ENCODE results near the gene LAMC2. TPM values are rescaled to one million over a fixed set of nuclear protein-coding genes. Genes with fewer than 3 reads are reported as not detected.

LAMC2 gene
- total RNA-seq, 5 donors from 2014 or later (not counting 1 experiment from before 2014, with no cell fraction given), result 0.03 to 0.15 (median 0.09) TPM; not detected in 2

- H3K9me3 ChIP-seq, result no peaks in the 10 kb centered on the region
- H3K4me1 ChIP-seq (ENCODE audit: control insufficient read depth in 1 of 2, extremely low read depth in 1 of 2, insufficient read depth in 2 of 2, low read length in 2 of 2), result peaks cover 7 to 14% of the 10 kb centered on the region in 2 experiments
- H3K4me3 ChIP-seq (ENCODE audit: control insufficient read depth in 1 of 2, extremely low read depth in 1 of 2, low read length in 1 of 2), result no peak overlapping the region
- ATAC-seq (replicated peaks in 1 of 4) (no peak), DNase-seq (no peak)
- H3K4me3 Mint-ChIP-seq, result no peak overlapping the region
- H3K4me1 Mint-ChIP-seq, result peaks cover 14 to 15% (median 14%) of the 10 kb centered on the region in 3 donors
- 72% methylated on average over 2 of the region's 4 CpGs for WGBS (ENCODE audit: insufficient coverage)
- H3K27ac ChIP-seq (ENCODE audit: low read length), result no peak overlapping the region
- no peaks in the 10 kb centered on the region for H3K36me3 Mint-ChIP-seq
- peaks cover 5 to 12% of the 10 kb centered on the region in 2 donors for H3K27me3 Mint-ChIP-seq
- no peaks in the 10 kb centered on the region for H3K27me3 ChIP-seq (replicated peaks in 1 of 2; ENCODE audit: control insufficient read depth in 2 of 2, extremely low read depth in 1 of 2, insufficient read depth in 2 of 2, low read length in 1 of 2)
- H3K27ac Mint-ChIP-seq, result no peak overlapping the region
- H3K36me3 ChIP-seq (ENCODE audit: control insufficient read depth in 2 of 2, extremely low read depth in 1 of 2, insufficient read depth in 1 of 2, low read length in 1 of 2), result no peaks in the 10 kb centered on the region
- no peaks in the 10 kb centered on the region for H3K9me3 Mint-ChIP-seq
- ChIA-PET POLR2A (no interaction called here), CTCF (interaction anchor here in 1 of 2 donors (0.6 to 0.7 kb wide), 2 partner anchors 9 to 26 kb away, joined by 3 to 5 read pairs; no protein-coding TSS in a partner anchor)
Measured at GRCh38 chr1:183193963-183194525, 8.0 kb downstream of the LAMC2 start.

GRCh38 chr1:183194527-183195141 lies 8.6 kb downstream of the LAMC2 start:
- Mint-ChIP-seq H3K9me3 (no peaks in the 10 kb centered on the region), H3K27me3 (peaks cover 8 to 9% of the 10 kb centered on the region in 2 donors), H3K4me3 (peak overlapping the region in 1 of 3 donors; percentile 71), H3K27ac (peak overlapping the region in 1 of 2 donors; percentile 0), H3K4me1 (peaks cover 14 to 15% (median 14%) of the 10 kb centered on the region in 3 donors), H3K36me3 (no peaks in the 10 kb centered on the region)
- ATAC-seq (replicated peaks in 1 of 4) (peak; percentile 79 to 95 (median 83)), DNase-seq (peak in 5 of 35 experiments; percentile 4 to 25 (median 8))
- H3K27ac ChIP-seq (ENCODE audit: low read length), result no peak overlapping the region
- POLR2A ChIA-PET, result no interaction called here
- CTCF ChIA-PET, result no interaction called here
- H3K9me3 ChIP-seq, result no peaks in the 10 kb centered on the region
- H3K4me3 ChIP-seq (ENCODE audit: control insufficient read depth in 1 of 2, extremely low read depth in 1 of 2, low read length in 1 of 2), result no peak overlapping the region
- peaks cover 7 to 14% of the 10 kb centered on the region in 2 experiments for H3K4me1 ChIP-seq (ENCODE audit: control insufficient read depth in 1 of 2, extremely low read depth in 1 of 2, insufficient read depth in 2 of 2, low read length in 2 of 2)
- no peaks in the 10 kb centered on the region for H3K27me3 ChIP-seq (replicated peaks in 1 of 2; ENCODE audit: control insufficient read depth in 2 of 2, extremely low read depth in 1 of 2, insufficient read depth in 2 of 2, low read length in 1 of 2)
- no CpG with 5 or more reads among the region's 1 CpG for WGBS (ENCODE audit: insufficient coverage)
- no peaks in the 10 kb centered on the region for H3K36me3 ChIP-seq (ENCODE audit: control insufficient read depth in 2 of 2, extremely low read depth in 1 of 2, insufficient read depth in 1 of 2, low read length in 1 of 2)

- peak in 3 of 4 experiments; percentile 17 to 31 (median 19) for ATAC-seq (replicated peaks in 1 of 4)
- no peak for DNase-seq
- Mint-ChIP-seq H3K9me3 (no peaks in the 10 kb centered on the region), H3K4me1 (peaks cover 14 to 15% (median 14%) of the 10 kb centered on the region in 3 donors), H3K27me3 (peaks cover 8 to 9% of the 10 kb centered on the region in 2 donors), H3K27ac (peak overlapping the region in 1 of 2 donors; percentile 0), H3K36me3 (no peaks in the 10 kb centered on the region), H3K4me3 (peak overlapping the region in 1 of 3 donors; percentile 71)
- Histone ChIP-seq H3K27me3 (replicated peaks in 1 of 2; ENCODE audit: control insufficient read depth in 2 of 2, extremely low read depth in 1 of 2, insufficient read depth in 2 of 2, low read length in 1 of 2) (no peaks in the 10 kb centered on the region), H3K4me1 (ENCODE audit: control insufficient read depth in 1 of 2, extremely low read depth in 1 of 2, insufficient read depth in 2 of 2, low read length in 2 of 2) (peaks cover 7 to 14% of the 10 kb centered on the region in 2 experiments), H3K36me3 (ENCODE audit: control insufficient read depth in 2 of 2, extremely low read depth in 1 of 2, insufficient read depth in 1 of 2, low read length in 1 of 2) (no peaks in the 10 kb centered on the region), H3K27ac (ENCODE audit: low read length) (no peak overlapping the region), H3K9me3 (no peaks in the 10 kb centered on the region), H3K4me3 (ENCODE audit: control insufficient read depth in 1 of 2, extremely low read depth in 1 of 2, low read length in 1 of 2) (no peak overlapping the region)
- no CpG with 5 or more reads among the region's 3 CpGs for WGBS (ENCODE audit: insufficient coverage)
- ChIA-PET POLR2A (interaction anchor here in 1 of 2 donors (0.6 to 0.7 kb wide), 2 partner anchors 25 to 82 kb away, joined by 5 read pairs; no protein-coding TSS in a partner anchor), CTCF (no interaction called here)
Measured at GRCh38 chr1:183195142-183195574, 9.1 kb downstream of the LAMC2 start.

GRCh38 chr1:183197762-183198161 lies 11.7 kb downstream of the LAMC2 start:
- H3K27me3 ChIP-seq (replicated peaks in 1 of 2; ENCODE audit: control insufficient read depth in 2 of 2, extremely low read depth in 1 of 2, insufficient read depth in 2 of 2, low read length in 1 of 2), result peaks cover 0 to 3% of the 10 kb centered on the region in 2 experiments
- no peaks in the 10 kb centered on the region for H3K9me3 Mint-ChIP-seq
- H3K4me3 ChIP-seq (ENCODE audit: control insufficient read depth in 1 of 2, extremely low read depth in 1 of 2, low read length in 1 of 2), result no peak overlapping the region
- CTCF ChIA-PET, result no interaction called here
- H3K27ac Mint-ChIP-seq, result no peak overlapping the region
- H3K4me1 ChIP-seq (ENCODE audit: control insufficient read depth in 1 of 2, extremely low read depth in 1 of 2, insufficient read depth in 2 of 2, low read length in 2 of 2), result peaks cover 7 to 14% of the 10 kb centered on the region in 2 experiments
- H3K36me3 Mint-ChIP-seq, result no peaks in the 10 kb centered on the region
- DNase-seq, result no peak
- WGBS (ENCODE audit: insufficient coverage), result 89% methylated on average over 4 of the region's 4 CpGs
- H3K4me1 Mint-ChIP-seq, result peaks cover 15 to 21% (median 17%) of the 10 kb centered on the region in 3 donors
- POLR2A ChIA-PET, result interaction anchor here in 1 of 2 donors (0.7 kb wide), 1 partner anchor 569 kb away, joined by 5 read pairs; no protein-coding TSS in a partner anchor
- H3K4me3 Mint-ChIP-seq, result no peak overlapping the region
- ATAC-seq (replicated peaks in 1 of 4), result no peak
- no peak overlapping the region for H3K27ac ChIP-seq (ENCODE audit: low read length)
- no peaks in the 10 kb centered on the region for H3K9me3 ChIP-seq
- H3K36me3 ChIP-seq (ENCODE audit: control insufficient read depth in 2 of 2, extremely low read depth in 1 of 2, insufficient read depth in 1 of 2, low read length in 1 of 2), result no peaks in the 10 kb centered on the region
- peaks cover 8 to 14% of the 10 kb centered on the region in 2 donors for H3K27me3 Mint-ChIP-seq

GRCh38 chr1:183198463-183198862 lies 12.4 kb downstream of the LAMC2 start:
- DNase-seq (no peak), ATAC-seq (replicated peaks in 1 of 4) (no peak)
- peaks cover 16 to 23% (median 18%) of the 10 kb centered on the region in 3 donors for H3K4me1 Mint-ChIP-seq
- H3K4me1 ChIP-seq (ENCODE audit: control insufficient read depth in 1 of 2, extremely low read depth in 1 of 2, insufficient read depth in 2 of 2, low read length in 2 of 2), result peaks cover 7 to 14% of the 10 kb centered on the region in 2 experiments
- H3K9me3 Mint-ChIP-seq, result no peaks in the 10 kb centered on the region
- peaks cover 8 to 14% of the 10 kb centered on the region in 2 donors for H3K27me3 Mint-ChIP-seq
- peaks cover 0 to 3% of the 10 kb centered on the region in 2 experiments for H3K27me3 ChIP-seq (replicated peaks in 1 of 2; ENCODE audit: control insufficient read depth in 2 of 2, extremely low read depth in 1 of 2, insufficient read depth in 2 of 2, low read length in 1 of 2)
- 94% methylated on average over 6 of the region's 9 CpGs for WGBS (ENCODE audit: insufficient coverage)
- H3K27ac Mint-ChIP-seq, result no peak overlapping the region
- ChIA-PET CTCF (no interaction called here), POLR2A (interaction anchor here in 1 of 2 donors (0.7 kb wide), 1 partner anchor 570 kb away, joined by 5 read pairs; no protein-coding TSS in a partner anchor)
- no peak overlapping the region for H3K27ac ChIP-seq (ENCODE audit: low read length)
- no peaks in the 10 kb centered on the region for H3K36me3 Mint-ChIP-seq
- H3K9me3 ChIP-seq, result no peaks in the 10 kb centered on the region
- H3K4me3 ChIP-seq (ENCODE audit: control insufficient read depth in 1 of 2, extremely low read depth in 1 of 2, low read length in 1 of 2), result no peak overlapping the region
- no peak overlapping the region for H3K4me3 Mint-ChIP-seq
- no peaks in the 10 kb centered on the region for H3K36me3 ChIP-seq (ENCODE audit: control insufficient read depth in 2 of 2, extremely low read depth in 1 of 2, insufficient read depth in 1 of 2, low read length in 1 of 2)

- no peak overlapping the region for H3K27ac Mint-ChIP-seq
- Histone ChIP-seq H3K27ac (ENCODE audit: low read length) (no peak overlapping the region), H3K4me3 (ENCODE audit: control insufficient read depth in 1 of 2, extremely low read depth in 1 of 2, low read length in 1 of 2) (no peak overlapping the region), H3K4me1 (ENCODE audit: control insufficient read depth in 1 of 2, extremely low read depth in 1 of 2, insufficient read depth in 2 of 2, low read length in 2 of 2) (peaks cover 7 to 12% of the 10 kb centered on the region in 2 experiments), H3K9me3 (no peaks in the 10 kb centered on the region), H3K36me3 (ENCODE audit: control insufficient read depth in 2 of 2, extremely low read depth in 1 of 2, insufficient read depth in 1 of 2, low read length in 1 of 2) (no peaks in the 10 kb centered on the region), H3K27me3 (replicated peaks in 1 of 2; ENCODE audit: control insufficient read depth in 2 of 2, extremely low read depth in 1 of 2, insufficient read depth in 2 of 2, low read length in 1 of 2) (peaks cover 0 to 3% of the 10 kb centered on the region in 2 experiments)
- DNase-seq (no peak), ATAC-seq (replicated peaks in 1 of 4) (no peak)
- no peaks in the 10 kb centered on the region for H3K9me3 Mint-ChIP-seq
- 100% methylated on average over 3 of the region's 3 CpGs for WGBS (ENCODE audit: insufficient coverage)
- H3K27me3 Mint-ChIP-seq, result peaks cover 8 to 14% of the 10 kb centered on the region in 2 donors
- H3K4me3 Mint-ChIP-seq, result no peak overlapping the region
- CTCF ChIA-PET, result no interaction called here
- POLR2A ChIA-PET, result no interaction called here
- peaks cover 14 to 21% (median 15%) of the 10 kb centered on the region in 3 donors for H3K4me1 Mint-ChIP-seq
- no peaks in the 10 kb centered on the region for H3K36me3 Mint-ChIP-seq
Measured at GRCh38 chr1:183199304-183199703, 13.2 kb downstream of the LAMC2 start.

Measured in T-cell (primary cell).